ENCODE data around the gene IL33.

The IL33 gene

GRCh38 chr9:6305954-6306563, 90.5 kb downstream of the IL33 start:
- peak; percentile 31 for DNase-seq
